RCC 7860 (cell line): ENCODE results near the gene GSDMA.
A peak's percentile ranks its signal among the peaks of the same experiment; 100 is the strongest.
"Not testable (repeated sequence)": the region's sequence is repeated elsewhere in the genome, so short reads cannot be mapped to it uniquely, and the experiment has no call there.

Experiments
- DNase-seq: peaks from one replicate; pipeline ENCODE4 v3.0.0-alpha.2; 2015; ENCODE audit warnings: low spot score
- FAIRE-seq: peaks from 2 replicates; lab custom pipeline; 2012; peaks lifted over from hg19 to GRCh38; lab: Jason Lieb, UNC

Gene GSDMA

GRCh38 chr17:39928858-39929645 is 33.8 kb upstream of the GSDMA start:
- peak; percentile 94 for FAIRE-seq
- peak; percentile 95 for DNase-seq

- no peak for FAIRE-seq
- DNase-seq, result peak; percentile 81
Observed at GRCh38 chr17:39929646-39930407, 33.0 kb upstream of the GSDMA start.

- DNase-seq (no peak), FAIRE-seq (no peak)
Observed at GRCh38 chr17:39933912-39934311, 28.9 kb upstream of the GSDMA start.

GRCh38 chr17:39934324-39934723 is 28.5 kb upstream of the GSDMA start:
- FAIRE-seq (no peak), DNase-seq (no peak)

- no peak for FAIRE-seq
- DNase-seq, result no peak
Observed at GRCh38 chr17:39935909-39936308, 26.9 kb upstream of the GSDMA start.

GRCh38 chr17:39937447-39937846 is 25.4 kb upstream of the GSDMA start:
- no peak for FAIRE-seq
- no peak for DNase-seq

GRCh38 chr17:39938140-39938869 is 24.5 kb upstream of the GSDMA start:
- no peak for FAIRE-seq
- no peak for DNase-seq

- FAIRE-seq, result no peak
Observed at GRCh38 chr17:39939106-39939505, 23.7 kb upstream of the GSDMA start.

GRCh38 chr17:39939588-39940419 is 23.0 kb upstream of the GSDMA start:
- FAIRE-seq, result peak; percentile 28
- DNase-seq, result peak; percentile 84

More at GRCh38 chr17:39939106-39939505, 23.7 kb upstream of the GSDMA start:
- no peak for DNase-seq

GRCh38 chr17:39943702-39944392 is 19.0 kb upstream of the GSDMA start:
- no peak for DNase-seq
- no peak for FAIRE-seq

- FAIRE-seq, result no peak
Observed at GRCh38 chr17:39944393-39944711, 18.5 kb upstream of the GSDMA start.

GRCh38 chr17:39946551-39947330 is 16.1 kb upstream of the GSDMA start:
- no peak for FAIRE-seq

More at GRCh38 chr17:39944393-39944711, 18.5 kb upstream of the GSDMA start:
- DNase-seq, result no peak

GRCh38 chr17:39948489-39948828 is 14.3 kb upstream of the GSDMA start:
- not testable (repeated sequence) for FAIRE-seq, DNase-seq

More at GRCh38 chr17:39946551-39947330, 16.1 kb upstream of the GSDMA start:
- DNase-seq, result no peak

GRCh38 chr17:39949028-39949427 is 13.8 kb upstream of the GSDMA start:
- DNase-seq (no peak), FAIRE-seq (no peak)

- FAIRE-seq, result no peak
- no peak for DNase-seq
Observed at GRCh38 chr17:39950871-39951348, 11.9 kb upstream of the GSDMA start.

GRCh38 chr17:39951924-39952679 is 10.7 kb upstream of the GSDMA start:
- FAIRE-seq (no peak), DNase-seq (no peak)

- DNase-seq (peak; percentile 79), FAIRE-seq (no peak)
Observed at GRCh38 chr17:39952680-39953470, 9.9 kb upstream of the GSDMA start.

GRCh38 chr17:39953471-39953888 is 9.3 kb upstream of the GSDMA start:
- DNase-seq, result no peak
- FAIRE-seq, result no peak
